Right ventricle myocardium superior (tissue), 1 donor: ENCODE measurements around the gene ANAPC7. TPM values are rescaled to one million over a fixed set of nuclear protein-coding genes. Genes with fewer than 3 reads are reported as not detected.

Source experiments
- ATAC-seq: fragments of 200-7000 bp; cut with Tn5 transposase; one replicate; pipeline ENCODE4 v1.9.1; 2020; ENCODE audit warnings: mild to moderate bottlenecking; ENCODE audit not compliant: poor library complexity
- DNase-seq: peaks from one replicate; pipeline ENCODE4 v3.0.0-alpha.2; 2020
- intact Hi-C: fragments of 100-400 bp; cut with DNase I; formaldehyde crosslinking; loops from one replicate; pipeline ENCODE4 v1.11.2; 2022
- total RNA-seq: library from RNA; stranded (reverse); fragmentation: NEBNext Ultra II Directional; extraction: Animal tissue kit (Norgen Biotek cat#: 25700); gene quantifications from one replicate; pipeline ENCODE4 v1.2.1, GENCODE V29; 2021
- donor health status: DM: no; HTN: yes; CAD: no; lungs with severe emphysema.

Gene ANAPC7
- total RNA-seq, 1 donor from 2014 or later: 32.6 TPM

- intact Hi-C loops: no loop called here
- DNase-seq (no peak), ATAC-seq (no peak)
Observed at GRCh38 chr12:110335481-110336045, 67.9 kb downstream of the ANAPC7 start.

DNA sequence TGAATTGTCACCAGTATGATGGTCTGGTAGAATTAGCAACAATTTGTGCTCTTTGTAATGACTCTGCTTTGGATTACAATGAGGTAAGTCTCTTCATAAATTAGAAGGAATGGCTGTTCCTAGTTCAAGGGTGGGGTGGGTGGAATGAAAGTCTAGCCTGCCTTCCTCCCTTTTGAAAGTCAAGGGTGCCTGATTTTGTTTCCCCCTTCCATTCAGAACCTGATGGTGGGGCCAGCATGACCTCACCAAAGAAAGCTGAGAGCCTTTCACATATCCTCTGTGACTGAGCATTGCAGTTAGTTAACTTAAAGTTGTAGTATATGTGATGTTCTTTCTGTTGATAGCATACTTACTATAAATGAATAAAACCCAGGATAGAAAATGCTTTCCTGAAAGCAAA is 70.3 kb downstream of the ANAPC7 start:
- DNase-seq: no peak
- intact Hi-C loops: no loop called here
- no peak for ATAC-seq

- no peak for ATAC-seq
- intact Hi-C loops: no loop called here
- no peak for DNase-seq
Observed at GRCh38 chr12:110330544-110330943, 73.0 kb downstream of the ANAPC7 start.

GRCh38 chr12:110330124-110330523 is 73.4 kb downstream of the ANAPC7 start:
- intact Hi-C loops: no loop called here

GRCh38 chr12:110329710-110330109 is 73.8 kb downstream of the ANAPC7 start:
- no peak for ATAC-seq
- intact Hi-C loops: no loop called here
- DNase-seq: no peak

More at GRCh38 chr12:110330124-110330523, 73.4 kb downstream of the ANAPC7 start:
- ATAC-seq (no peak), DNase-seq (no peak)

Other genes starting within 250 kb of the ANAPC7 start
- gene ATP2A2, start 122.5 kb downstream of the ANAPC7 start, total RNA-seq: 3,087 TPM
- gene ARPC3, start 46.6 kb upstream of the ANAPC7 start, total RNA-seq: 90.1 TPM
- gene GPN3, start 64.5 kb upstream of the ANAPC7 start, total RNA-seq: 28.1 TPM
- gene FAM216A, start 65.1 kb upstream of the ANAPC7 start, total RNA-seq: 3.3 TPM
- gene VPS29, start 98.4 kb upstream of the ANAPC7 start, total RNA-seq: 108 TPM
- gene RAD9B, start 98.6 kb upstream of the ANAPC7 start, total RNA-seq: 0.67 TPM
- gene PPTC7, start 179.6 kb upstream of the ANAPC7 start, total RNA-seq: 98.3 TPM
- gene TCTN1, start 210.4 kb upstream of the ANAPC7 start, total RNA-seq: 21.1 TPM